NB4 (cell line): Measurements from ENCODE around the gene GTPBP2.
"Not testable (repeated sequence)": the region's sequence is repeated elsewhere in the genome, so short reads cannot be mapped to it uniquely, and the experiment has no call there.

Experiments
- DNase-seq: peaks from one replicate; pipeline ENCODE4 v3.0.0; 2010; ENCODE audit warnings: low read depth
- H3K4me3 ChIP-seq: one replicate; pipeline ENCODE4 v1.5.1; 2011; ENCODE audit warnings: mild to moderate bottlenecking, low read depth, low read length, moderate library complexity
- CTCF ChIP-seq: IDR thresholded peaks from one replicate; pipeline ENCODE4 v1.5.1; 2012; ENCODE audit warnings: low read depth, low read length
- MYC ChIP-seq: IDR thresholded peaks from 2 replicates; pipeline ENCODE4 v1.6.1; 2011; ENCODE audit warnings: low read depth, low read length
- POLR2A ChIP-seq: IDR thresholded peaks from 2 replicates; pipeline ENCODE4 v1.6.1; 2011; ENCODE audit warnings: mild to moderate bottlenecking; ENCODE audit not compliant: insufficient read length; ENCODE audit errors: extremely low read depth
- TF ChIP-seq, protein P1 (sequence below): IDR thresholded peaks from 2 replicates; pipeline ENCODE4 v1.6.1; 2011; ENCODE audit warnings: low read depth, low read length

The GTPBP2 gene

DNA sequence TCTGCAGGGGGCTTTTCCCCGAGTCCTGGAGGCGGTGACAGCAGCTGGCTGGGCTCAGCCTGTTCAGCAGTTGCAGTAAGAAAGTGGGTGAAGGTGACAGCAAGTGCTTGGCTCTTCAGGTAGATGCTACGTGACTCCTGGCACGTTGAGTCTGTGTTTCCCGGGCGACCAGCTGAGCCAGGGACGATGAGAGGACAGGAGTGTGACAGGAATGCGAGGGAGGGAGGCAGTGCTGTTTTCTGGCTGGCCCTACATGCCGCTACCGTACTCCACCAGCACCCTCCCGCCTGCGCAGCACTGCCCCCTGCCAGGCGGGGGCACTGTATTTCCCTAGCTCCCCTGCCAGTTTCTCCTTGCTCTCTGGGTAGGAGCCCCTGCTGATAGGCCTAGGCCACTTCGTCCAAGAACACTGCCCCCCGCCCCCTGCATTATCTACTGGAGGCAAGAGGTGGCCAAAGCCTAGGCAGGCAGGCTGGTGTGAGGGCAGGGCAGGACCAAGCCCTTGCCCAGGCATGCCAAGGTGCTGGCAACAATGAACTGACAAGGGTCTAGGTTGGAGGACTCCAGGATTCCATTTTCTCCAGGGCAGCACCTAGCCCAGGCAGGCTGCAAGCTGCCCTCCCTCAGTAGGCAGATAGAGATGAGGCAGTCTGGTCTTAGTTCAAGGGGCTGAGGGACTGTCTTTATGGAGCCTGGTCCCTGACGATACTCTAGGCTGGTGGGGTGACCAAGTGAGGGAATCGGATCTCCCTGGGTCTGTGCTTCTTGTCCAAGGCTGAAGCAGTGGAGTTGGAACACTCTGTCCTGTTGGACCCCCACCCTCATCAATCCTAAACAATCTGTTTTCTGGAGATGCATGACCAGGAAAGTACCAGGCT is 39.3 kb upstream of the GTPBP2 start:
- peak; percentile 79 for DNase-seq
- H3K4me3 ChIP-seq, result no peak overlapping the region
- TF ChIP-seq CTCF (peak; percentile 85), MYC (no peak)
- TF ChIP-seq, protein P1, sequence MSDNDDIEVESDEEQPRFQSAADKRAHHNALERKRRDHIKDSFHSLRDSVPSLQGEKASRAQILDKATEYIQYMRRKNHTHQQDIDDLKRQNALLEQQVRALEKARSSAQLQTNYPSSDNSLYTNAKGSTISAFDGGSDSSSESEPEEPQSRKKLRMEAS, result no peak

- H3K4me3 ChIP-seq, result no peak overlapping the region
Measured at GRCh38 chr6:43667245-43668150, 38.4 kb upstream of the GTPBP2 start.

GRCh38 chr6:43666196-43666920 is 37.3 kb upstream of the GTPBP2 start:
- no peak for DNase-seq
- H3K4me3 ChIP-seq, result no peak overlapping the region
- no peak for TF ChIP-seq POLR2A
- TF ChIP-seq CTCF, result no peak

More at GRCh38 chr6:43667245-43668150, 38.4 kb upstream of the GTPBP2 start:
- peak; percentile 79 for DNase-seq
- TF ChIP-seq POLR2A (peak; percentile 11), MYC (no peak), CTCF (peak; percentile 95)

GRCh38 chr6:43665376-43665775 is 36.3 kb upstream of the GTPBP2 start:
- no peak for DNase-seq
- no peak overlapping the region for H3K4me3 ChIP-seq
- TF ChIP-seq, protein P1, result no peak
- no peak for TF ChIP-seq MYC
- no peak for TF ChIP-seq CTCF
- TF ChIP-seq POLR2A, result no peak

DNA sequence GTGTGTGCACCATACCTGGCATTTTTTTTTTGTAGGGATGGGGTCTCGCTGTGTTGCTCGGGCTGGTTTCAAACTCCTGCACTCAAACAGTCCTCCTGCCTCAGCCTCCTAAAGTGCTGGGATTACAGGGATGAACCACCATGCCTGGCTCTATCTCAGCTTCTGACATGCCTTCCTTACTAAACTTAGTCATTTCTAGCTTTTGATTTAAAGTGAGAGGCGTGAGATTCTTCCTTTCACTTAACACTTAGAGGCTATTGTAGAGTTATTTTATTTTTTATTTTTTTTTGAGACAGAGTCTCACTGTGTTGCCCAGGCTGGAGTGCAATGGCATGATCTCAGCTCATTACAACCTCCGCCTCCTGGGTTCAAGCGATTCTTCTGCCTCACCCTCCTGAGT is 33.9 kb upstream of the GTPBP2 start:
- not testable (repeated sequence) for DNase-seq, H3K4me3 ChIP-seq

GRCh38 chr6:43658161-43658560 is 29.1 kb upstream of the GTPBP2 start:
- no peak for TF ChIP-seq POLR2A
- TF ChIP-seq MYC, result no peak
- TF ChIP-seq CTCF, result no peak
- TF ChIP-seq, protein P1, result no peak
- H3K4me3 ChIP-seq, result no peak overlapping the region
- no peak for DNase-seq
